Neuron (in vitro differentiated cells): Measurements from ENCODE around the gene ESRRA.

Source experiments
- H2AFZ ChIP-seq: one replicate; pipeline ENCODE4 v1.6.1; 2013; ENCODE audit warnings: low read depth, mild to moderate bottlenecking, inconsistent platforms, low read length, moderate library complexity
- H3K27me3 ChIP-seq: one replicate; pipeline ENCODE4 v1.6.1; 2013; ENCODE audit warnings: low read length; ENCODE audit not compliant: insufficient read depth
- H3K36me3 ChIP-seq: one replicate; pipeline ENCODE4 v1.6.1; 2013; ENCODE audit warnings: low read length; ENCODE audit not compliant: insufficient read depth
- H3K4me1 ChIP-seq: one replicate; pipeline ENCODE4 v1.6.1; 2013; ENCODE audit warnings: low read length; ENCODE audit not compliant: insufficient read depth
- H3K4me3 ChIP-seq: 2 replicates; pipeline ENCODE4 v1.5.1; 2013; ENCODE audit warnings: mild to moderate bottlenecking, low read length, moderate library complexity
- H3K9me3 ChIP-seq: one replicate; pipeline ENCODE4 v1.6.1; 2013; ENCODE audit warnings: low read length

ESRRA gene

GRCh38 chr11:64265176-64266160 lies 39.9 kb upstream of the ESRRA start:
- H3K4me1 ChIP-seq, result peaks cover 11% of the 10 kb centered on the region
- peaks cover 31% of the 10 kb centered on the region for H3K36me3 ChIP-seq
- no peak overlapping the region for H2AFZ ChIP-seq
- H3K9me3 ChIP-seq, result no peaks in the 10 kb centered on the region
- no peaks in the 10 kb centered on the region for H3K27me3 ChIP-seq
- H3K4me3 ChIP-seq, result no peak overlapping the region

- no peaks in the 10 kb centered on the region for H3K9me3 ChIP-seq
- peaks cover 13% of the 10 kb centered on the region for H3K4me1 ChIP-seq
- no peak overlapping the region for H2AFZ ChIP-seq
- no peak overlapping the region for H3K4me3 ChIP-seq
- H3K36me3 ChIP-seq, result peaks cover 27% of the 10 kb centered on the region
- H3K27me3 ChIP-seq, result no peaks in the 10 kb centered on the region
Measured at GRCh38 chr11:64266339-64266738, 39.0 kb upstream of the ESRRA start.

DNA sequence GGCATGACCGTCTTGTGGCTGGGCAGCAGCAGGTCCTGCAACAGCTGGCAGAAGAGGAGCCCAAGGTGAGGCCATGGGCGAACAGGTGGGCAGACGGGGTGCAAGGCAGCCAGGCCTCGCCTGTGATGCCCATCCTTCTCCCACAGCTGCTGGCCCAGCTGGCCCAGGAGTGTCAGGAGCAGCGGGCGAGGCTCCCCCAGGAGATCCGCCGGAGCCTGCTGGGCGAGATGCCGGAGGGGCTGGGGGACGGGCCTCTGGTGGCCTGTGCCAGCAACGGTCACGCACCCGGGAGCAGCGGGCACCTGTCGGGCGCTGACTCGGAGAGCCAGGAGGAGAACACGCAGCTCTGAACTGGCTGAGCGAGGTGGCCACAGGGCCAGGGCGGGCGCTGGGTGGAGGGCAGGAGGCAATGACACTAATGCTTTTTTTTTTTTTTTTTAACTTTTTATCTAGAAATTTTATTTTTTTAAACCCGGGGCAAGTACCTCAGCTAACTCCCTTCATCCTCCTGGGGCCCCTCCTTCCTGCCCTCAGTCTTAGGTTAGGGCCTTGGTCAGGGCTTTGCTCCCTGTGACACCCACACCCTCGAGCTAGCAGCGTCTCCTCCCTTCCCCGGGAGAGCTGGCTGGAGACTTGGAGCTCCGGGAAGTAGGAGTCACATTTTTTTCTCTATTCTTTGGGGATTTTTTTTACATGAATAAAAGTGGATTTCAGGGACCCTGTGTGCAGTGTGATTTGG lies 37.9 kb upstream of the ESRRA start:
- peaks cover 17% of the 10 kb centered on the region for H3K36me3 ChIP-seq
- no peak overlapping the region for H2AFZ ChIP-seq
- no peak overlapping the region for H3K4me3 ChIP-seq
- H3K9me3 ChIP-seq, result no peaks in the 10 kb centered on the region
- peaks cover 22% of the 10 kb centered on the region for H3K4me1 ChIP-seq
- no peaks in the 10 kb centered on the region for H3K27me3 ChIP-seq

DNA sequence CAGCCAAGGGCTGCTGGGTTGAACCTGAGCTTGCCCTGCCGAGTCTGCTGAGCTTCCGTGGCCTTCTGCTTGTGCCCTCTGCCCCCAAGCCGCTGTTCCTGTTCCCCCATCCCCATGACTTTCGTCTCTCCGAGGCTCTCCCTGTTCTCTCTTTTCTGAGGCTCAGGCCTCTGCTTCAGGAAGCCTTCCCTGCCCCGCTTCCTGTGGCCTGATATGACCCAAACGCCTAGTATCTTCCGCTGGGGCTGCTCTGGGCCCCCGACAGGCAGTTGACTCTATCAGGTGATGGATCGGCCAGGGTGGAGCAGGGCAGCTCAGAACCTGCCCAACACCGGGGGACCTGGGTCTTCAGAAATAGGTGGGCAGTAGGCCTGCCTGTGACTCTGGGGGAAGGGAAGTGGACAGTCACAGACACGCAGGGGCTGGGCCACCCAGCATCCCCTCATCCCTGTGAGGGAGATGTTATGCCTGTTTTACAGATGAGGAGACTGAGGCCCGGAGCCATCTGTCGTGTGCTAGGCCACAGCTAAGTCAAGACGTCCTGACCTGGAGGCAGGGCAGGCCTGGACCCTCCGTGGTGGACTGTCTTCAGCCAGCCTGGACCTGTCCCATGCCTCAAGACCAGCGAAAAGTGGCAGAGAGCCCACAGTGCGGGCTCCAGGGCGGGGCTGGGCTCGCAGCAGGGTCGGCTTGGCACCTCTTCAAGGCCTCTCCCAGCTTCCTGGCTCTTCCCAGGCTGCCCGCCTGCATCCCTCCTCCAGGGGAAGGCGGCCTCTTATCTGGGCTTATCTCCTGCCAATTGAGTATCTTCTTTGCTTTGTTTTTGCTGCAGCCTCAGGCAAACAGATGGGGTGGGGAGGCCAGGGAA lies 37.1 kb upstream of the ESRRA start:
- H3K4me1 ChIP-seq, result peaks cover 23% of the 10 kb centered on the region
- H3K36me3 ChIP-seq, result peaks cover 9% of the 10 kb centered on the region
- H3K4me3 ChIP-seq, result peak overlapping the region; percentile 50
- no peaks in the 10 kb centered on the region for H3K9me3 ChIP-seq
- H2AFZ ChIP-seq, result no peak overlapping the region
- no peaks in the 10 kb centered on the region for H3K27me3 ChIP-seq

- H2AFZ ChIP-seq, result peak overlapping the region; percentile 46
- peaks cover 23% of the 10 kb centered on the region for H3K4me1 ChIP-seq
- peak overlapping the region; percentile 50 for H3K4me3 ChIP-seq
- H3K36me3 ChIP-seq, result peaks cover 7% of the 10 kb centered on the region
- no peaks in the 10 kb centered on the region for H3K27me3 ChIP-seq
- no peaks in the 10 kb centered on the region for H3K9me3 ChIP-seq
Measured at GRCh38 chr11:64268893-64269539, 36.3 kb upstream of the ESRRA start.

- H3K4me3 ChIP-seq, result peak overlapping the region; percentile 67
- H3K27me3 ChIP-seq, result no peaks in the 10 kb centered on the region
- peak overlapping the region; percentile 46 for H2AFZ ChIP-seq
- H3K4me1 ChIP-seq, result peaks cover 23% of the 10 kb centered on the region
- no peaks in the 10 kb centered on the region for H3K9me3 ChIP-seq
- peaks cover 7% of the 10 kb centered on the region for H3K36me3 ChIP-seq
Measured at GRCh38 chr11:64269540-64270220, 35.6 kb upstream of the ESRRA start.

GRCh38 chr11:64275031-64275800 lies 30.1 kb upstream of the ESRRA start:
- Histone ChIP-seq H3K27me3 (no peaks in the 10 kb centered on the region), H3K36me3 (peaks cover 22% of the 10 kb centered on the region), H3K9me3 (no peaks in the 10 kb centered on the region), H3K4me1 (peaks cover 21% of the 10 kb centered on the region), H2AFZ (no peak overlapping the region), H3K4me3 (no peak overlapping the region)

DNA sequence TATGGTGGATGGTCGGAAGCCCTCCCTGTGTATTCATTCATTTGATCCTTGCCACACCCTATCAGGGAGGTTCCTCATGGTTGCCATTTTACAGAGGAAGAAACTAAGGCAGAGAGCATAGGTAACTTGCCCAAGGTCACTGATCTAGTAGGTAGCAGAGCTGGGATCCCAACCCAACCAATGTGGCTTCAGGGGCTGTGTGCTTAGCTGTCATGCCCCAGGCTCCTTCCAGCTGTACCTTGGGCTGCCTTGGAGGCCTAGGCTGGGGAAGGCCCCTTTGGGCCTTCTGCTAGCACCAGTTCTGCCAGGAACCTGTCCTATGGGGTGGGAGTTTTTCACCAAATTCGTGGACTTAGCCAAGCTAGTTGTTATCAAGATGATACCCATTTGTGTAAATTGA lies 29.5 kb upstream of the ESRRA start:
- no peaks in the 10 kb centered on the region for H3K9me3 ChIP-seq
- no peak overlapping the region for H3K4me3 ChIP-seq
- peaks cover 18% of the 10 kb centered on the region for H3K4me1 ChIP-seq
- peaks cover 22% of the 10 kb centered on the region for H3K36me3 ChIP-seq
- H3K27me3 ChIP-seq, result no peaks in the 10 kb centered on the region
- H2AFZ ChIP-seq, result no peak overlapping the region

DNA sequence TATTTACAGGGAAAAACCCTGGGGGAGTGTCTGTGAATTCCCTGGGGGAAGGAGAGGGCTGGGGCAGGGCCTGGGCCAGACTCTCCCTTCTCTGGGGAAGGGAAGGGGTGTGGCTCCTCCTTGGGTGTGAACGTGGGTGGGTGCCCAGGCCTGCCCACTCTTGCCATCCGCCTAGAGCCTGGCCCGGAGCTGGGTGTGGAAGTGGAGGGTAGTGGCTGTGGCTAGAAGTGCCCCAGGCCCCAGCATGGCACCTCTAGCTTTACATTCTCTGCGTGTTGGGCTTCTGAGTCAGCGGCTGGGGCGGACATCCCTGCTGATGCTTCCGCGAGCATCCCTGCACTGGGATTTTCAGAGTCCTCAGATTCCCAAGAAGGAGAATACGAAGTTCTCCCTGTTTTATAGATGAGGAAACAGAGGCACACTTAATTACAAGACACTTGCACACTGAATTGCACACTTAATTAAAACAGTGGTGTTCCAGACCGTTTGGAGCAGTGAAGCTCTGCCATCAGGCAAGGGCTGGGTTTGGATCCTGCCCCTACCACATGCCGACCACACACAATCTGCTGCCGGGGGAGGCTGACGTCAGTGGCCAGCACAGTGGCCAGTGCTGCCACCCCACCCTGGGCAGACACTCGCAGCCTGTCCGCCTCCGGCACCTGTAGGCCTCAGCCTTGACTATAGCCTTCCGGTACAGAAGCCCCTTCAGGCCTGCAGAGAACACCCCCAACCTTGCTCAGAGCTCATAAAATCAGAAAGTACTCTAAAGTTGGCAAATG lies 28.5 kb upstream of the ESRRA start:
- Histone ChIP-seq H3K4me1 (peaks cover 14% of the 10 kb centered on the region), H3K27me3 (no peaks in the 10 kb centered on the region), H3K36me3 (peaks cover 23% of the 10 kb centered on the region), H3K4me3 (no peak overlapping the region), H2AFZ (no peak overlapping the region), H3K9me3 (no peaks in the 10 kb centered on the region)

DNA sequence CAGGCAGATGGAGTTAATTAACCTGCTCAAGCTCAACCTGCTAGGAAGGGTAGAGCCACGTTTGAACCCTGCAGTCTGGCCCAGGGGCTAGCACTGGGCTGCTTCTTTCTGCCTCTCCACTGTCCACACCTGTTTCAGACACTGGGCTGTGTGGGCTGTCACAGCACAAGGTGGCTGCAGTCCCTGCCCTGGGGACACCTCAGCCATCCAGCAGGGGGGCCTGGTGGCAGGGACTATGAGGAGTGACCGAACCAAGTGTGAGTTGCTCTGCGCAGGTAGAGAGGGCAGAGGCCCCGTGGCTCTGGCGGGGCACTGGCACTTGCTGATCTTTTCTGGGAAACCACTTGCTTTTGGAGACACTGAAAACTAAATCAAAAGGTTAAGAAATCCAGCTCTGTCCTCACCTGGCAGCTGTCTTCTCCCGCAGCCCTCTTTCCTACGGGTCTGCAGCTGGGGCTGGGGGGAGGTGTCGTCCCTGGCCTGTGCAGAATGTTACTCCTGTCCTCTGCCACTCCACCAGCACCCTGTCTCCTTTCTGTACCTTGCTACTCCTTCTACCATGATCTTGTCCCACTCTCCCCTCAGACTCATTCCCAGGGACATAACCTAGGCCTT lies 26.6 kb upstream of the ESRRA start:
- Histone ChIP-seq H3K9me3 (no peaks in the 10 kb centered on the region), H3K4me1 (peaks cover 10% of the 10 kb centered on the region), H2AFZ (no peak overlapping the region), H3K36me3 (peaks cover 30% of the 10 kb centered on the region), H3K4me3 (no peak overlapping the region), H3K27me3 (no peaks in the 10 kb centered on the region)
